Activated T-cell treated with anti-CD3 and anti-CD28 coated beads for 1 hour (primary cell): ENCODE measurements around the gene ARMH4.

Source experiments
- DNase-seq: peaks from one replicate; pipeline ENCODE4 v3.0.0-alpha.2; 2020; ENCODE audit warnings: low read depth

The ARMH4 gene, protein sequence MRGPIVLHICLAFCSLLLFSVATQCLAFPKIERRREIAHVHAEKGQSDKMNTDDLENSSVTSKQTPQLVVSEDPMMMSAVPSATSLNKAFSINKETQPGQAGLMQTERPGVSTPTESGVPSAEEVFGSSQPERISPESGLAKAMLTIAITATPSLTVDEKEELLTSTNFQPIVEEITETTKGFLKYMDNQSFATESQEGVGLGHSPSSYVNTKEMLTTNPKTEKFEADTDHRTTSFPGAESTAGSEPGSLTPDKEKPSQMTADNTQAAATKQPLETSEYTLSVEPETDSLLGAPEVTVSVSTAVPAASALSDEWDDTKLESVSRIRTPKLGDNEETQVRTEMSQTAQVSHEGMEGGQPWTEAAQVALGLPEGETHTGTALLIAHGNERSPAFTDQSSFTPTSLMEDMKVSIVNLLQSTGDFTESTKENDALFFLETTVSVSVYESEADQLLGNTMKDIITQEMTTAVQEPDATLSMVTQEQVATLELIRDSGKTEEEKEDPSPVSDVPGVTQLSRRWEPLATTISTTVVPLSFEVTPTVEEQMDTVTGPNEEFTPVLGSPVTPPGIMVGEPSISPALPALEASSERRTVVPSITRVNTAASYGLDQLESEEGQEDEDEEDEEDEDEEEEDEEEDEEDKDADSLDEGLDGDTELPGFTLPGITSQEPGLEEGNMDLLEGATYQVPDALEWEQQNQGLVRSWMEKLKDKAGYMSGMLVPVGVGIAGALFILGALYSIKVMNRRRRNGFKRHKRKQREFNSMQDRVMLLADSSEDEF

DNA sequence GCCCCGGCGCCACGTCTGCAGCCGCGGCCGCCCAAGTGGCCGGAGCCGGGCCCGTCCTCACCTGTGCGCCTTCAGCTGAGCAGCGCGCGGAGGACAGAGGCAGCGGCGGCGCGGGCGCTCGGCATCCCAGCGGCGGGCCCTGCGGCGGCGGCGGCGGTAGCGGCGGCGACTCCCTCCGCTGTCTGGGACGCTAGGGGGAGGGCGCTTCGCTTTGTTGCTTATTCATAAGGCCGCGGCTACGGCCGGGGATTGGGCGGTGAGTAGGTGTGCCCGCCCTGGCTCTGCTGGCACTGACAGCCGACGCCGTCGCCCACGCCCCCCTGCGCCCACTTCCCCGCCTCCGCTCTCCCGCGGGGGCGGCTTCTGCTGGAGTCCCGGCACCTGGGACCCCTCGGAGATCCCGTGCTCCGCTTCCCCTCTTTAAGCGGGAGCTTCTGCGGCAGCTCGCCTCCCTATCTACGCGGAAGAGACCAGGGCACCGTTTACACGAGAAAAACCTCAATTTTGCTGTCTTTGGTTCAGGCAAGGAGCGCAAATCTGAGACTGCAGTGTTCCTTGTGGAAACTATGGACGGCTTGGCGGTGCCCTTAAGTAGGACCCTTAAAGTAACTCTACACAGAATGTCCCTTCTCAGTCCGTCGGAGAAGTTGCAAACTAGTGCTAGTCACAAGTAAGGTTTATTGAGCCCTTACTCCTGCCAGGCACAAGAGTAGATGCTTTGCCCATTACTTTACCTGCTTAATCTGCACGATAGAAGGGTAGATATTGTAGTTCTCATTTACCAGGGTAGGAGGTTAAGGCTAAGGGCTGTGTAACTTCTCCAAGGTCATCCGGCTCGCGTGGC is at the start of gene ARMH4:
TSS of gene ARMH4 (minus strand) at position 200 of the 844 bp plus-strand sequence. CDS start 12,855 bp downstream, outside the sequence.
- DNase-seq = peak; percentile 49

DNA sequence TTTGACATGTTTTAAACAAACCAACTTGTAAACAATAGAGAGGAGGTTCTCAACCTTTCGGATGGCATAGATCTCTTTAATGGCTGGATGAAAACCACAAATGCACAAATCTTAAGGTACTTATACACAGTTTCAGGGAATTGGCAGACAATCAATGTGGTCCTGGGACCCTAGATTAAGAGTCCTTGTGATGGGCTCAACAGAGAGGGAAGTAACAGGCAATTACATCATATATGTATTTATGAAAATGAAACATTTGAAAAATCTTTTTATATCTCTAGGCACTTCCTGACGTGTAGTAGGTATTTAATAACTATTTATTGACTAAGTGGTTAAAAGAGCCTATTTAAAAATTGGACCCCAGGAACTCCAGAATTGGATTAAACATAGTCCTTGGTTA is 48.8 kb upstream of the ARMH4 start:
- DNase-seq = no peak

DNA sequence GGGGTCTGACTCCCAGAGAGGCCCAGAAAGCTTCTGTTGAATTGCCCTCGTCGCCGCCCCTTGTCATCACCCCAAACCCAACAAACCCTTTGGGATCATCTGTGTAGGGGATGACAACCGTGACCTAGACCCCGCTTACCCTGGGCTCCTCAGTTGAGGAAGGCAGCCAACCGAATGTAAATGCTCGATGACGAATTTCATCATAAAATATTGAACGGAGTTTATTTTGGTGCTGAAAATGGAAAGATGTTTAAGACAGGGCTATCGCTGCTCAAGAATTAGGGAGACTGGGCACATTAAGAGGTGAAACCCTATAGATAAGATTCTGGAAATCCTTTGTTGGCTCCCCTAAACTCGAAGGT is 48.4 kb upstream of the ARMH4 start:
- no peak for DNase-seq

DNA sequence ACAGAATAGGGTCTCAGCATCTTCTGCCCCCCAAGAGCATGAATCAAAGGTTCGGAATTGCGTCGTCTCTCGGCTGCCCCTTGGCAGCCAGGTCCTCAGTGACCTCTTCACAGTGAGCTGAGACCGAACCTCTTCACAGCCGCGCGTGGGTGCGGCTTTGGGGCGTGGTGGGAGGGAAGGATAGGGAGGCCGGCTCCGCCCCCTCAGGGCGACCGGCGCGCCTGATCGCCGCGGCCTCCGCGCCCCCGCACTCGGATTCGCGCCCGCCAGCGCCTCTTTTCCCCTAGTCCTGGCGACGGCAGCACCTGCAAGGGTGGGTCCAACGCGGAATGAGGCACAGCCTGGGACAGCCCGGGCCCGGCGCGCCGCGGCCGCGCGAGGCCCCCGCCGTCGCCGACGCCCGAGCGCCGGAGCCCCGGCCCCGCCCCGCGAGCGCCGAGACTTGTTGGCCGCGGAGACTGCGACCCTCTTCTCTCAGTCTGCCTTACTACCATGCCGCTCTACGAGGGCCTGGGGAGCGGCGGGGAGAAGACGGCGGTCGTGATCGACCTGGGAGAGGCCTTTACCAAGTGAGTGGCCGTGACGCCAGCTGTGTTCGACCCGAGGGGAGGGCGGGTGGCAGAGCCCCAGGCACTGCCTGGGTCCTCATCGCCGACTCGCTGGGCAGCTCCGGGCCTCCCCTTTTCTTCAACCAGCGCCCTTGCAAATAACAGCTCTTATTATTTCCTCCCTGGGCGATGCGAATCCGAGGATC is 47.9 kb upstream of the ARMH4 start, which contains the start of gene ACTR10:
TSS of gene ACTR10 (plus strand) at position 424 of the 754 bp plus-strand sequence. CDS start at position 493, 69 bp downstream.
- peak; percentile 79 for DNase-seq

DNA sequence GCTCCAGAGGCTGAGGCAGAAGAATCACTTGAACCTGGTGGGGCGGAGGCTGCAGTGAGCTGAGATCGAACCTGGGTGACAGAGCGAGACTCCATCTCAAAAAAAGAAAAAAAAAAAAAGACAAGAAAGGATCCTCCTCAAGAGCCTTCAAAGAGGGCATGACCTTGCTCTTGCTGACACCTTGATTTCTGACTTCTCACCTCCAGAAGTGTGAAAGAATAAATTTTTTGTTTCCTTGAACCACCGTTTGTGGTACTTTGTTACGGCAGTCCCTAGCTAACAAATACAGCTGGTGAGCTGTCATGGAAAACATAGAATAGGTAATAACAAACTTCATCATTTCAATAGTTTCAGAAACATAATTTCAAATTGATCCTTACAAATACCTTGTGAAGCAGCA is 46.1 kb upstream of the ARMH4 start:
- no peak for DNase-seq

DNA sequence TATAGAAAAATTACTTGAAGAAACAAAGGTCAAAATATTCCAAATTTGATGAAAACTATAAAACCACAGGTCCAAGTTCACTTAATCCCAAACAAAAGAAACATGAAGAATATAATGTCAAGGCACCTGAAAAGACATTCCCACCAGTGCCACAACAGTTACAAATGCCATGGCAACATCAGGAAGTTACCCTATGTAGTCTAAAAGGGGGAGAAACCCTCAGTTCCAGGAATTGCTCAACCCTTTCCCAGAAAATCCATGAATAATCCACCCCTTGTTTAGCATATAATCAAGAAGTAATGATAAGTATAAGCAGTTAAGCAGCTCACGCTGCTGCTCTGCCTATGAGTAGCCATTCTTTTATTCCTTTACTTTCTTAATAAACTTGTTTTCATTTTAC is 44.2 kb upstream of the ARMH4 start:
- no peak for DNase-seq

DNA sequence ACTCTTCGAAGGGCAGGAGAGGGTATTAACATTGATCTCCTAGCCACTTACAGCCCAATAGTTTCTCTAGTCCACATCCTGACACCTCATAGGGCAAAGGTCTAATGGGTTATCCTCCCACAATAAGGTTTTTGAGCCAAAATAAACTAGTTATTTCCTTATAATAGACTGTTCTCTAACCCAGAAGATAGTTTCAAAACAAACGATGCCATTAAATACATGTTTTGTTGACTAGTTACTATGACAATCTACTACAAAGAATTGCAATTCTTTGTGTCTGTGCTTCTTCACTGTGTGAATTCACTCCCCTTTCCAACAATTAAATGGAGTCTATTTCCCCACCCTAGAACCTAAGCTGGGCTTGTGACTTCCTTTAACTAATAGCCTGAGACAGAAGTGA is 41.5 kb upstream of the ARMH4 start:
- DNase-seq = no peak

DNA sequence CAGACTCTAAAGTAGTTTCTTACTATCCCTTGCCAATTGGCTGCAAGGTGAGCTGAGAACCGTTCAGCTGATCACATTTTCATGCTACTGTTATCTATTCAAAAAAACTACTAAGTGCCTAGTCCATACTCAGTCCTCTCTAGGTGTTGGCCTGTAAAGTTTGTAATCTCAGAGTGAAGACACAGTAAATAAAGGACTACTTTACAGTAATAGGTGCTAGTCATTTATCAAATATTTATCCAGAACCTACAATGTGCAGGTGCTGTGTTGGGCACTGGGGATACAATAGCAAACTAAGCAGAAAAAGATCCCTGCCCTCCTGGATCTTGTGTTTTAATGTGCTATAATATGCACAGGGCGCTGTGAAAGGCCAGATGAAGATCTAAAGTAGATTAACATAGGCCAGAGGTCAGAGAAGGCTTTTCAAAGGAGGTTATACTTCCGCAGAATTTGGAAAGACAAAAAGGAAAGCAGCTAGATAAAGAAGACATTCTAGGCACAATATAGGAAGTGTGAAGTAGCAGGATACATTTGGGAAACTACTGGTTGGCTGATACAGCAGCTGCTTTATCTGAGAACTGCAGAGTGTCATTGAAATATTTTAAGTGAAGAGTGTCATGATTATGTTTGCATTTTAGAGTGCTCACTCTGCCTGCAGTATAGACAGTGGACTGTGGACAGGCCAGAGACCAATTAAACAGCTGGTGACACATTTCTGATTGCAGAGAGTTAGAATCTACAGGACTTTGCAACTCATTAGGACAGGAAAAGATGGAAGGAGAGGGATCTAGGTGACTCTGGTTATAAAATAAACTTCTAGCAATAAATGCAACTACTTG is 40.0 kb upstream of the ARMH4 start:
- DNase-seq = no peak

DNA sequence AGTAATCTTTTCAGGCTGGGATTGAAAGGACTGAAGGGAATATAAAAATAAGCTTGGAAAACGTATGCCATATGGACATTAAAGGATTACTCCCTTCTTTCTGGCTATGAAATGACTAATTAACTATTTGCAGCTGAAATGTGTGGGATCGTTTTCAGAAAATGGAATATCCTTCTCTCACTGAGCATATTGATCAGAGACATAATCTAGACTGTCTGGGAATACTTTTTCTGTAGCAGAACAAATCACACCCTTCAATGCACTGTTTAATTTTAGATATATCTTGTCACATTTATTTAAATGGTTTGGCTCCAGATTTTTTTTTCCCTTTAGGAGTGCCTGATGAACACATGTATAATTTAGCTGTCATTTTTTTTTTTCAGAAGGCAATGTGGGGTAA is 37.2 kb upstream of the ARMH4 start:
- DNase-seq = no peak

DNA sequence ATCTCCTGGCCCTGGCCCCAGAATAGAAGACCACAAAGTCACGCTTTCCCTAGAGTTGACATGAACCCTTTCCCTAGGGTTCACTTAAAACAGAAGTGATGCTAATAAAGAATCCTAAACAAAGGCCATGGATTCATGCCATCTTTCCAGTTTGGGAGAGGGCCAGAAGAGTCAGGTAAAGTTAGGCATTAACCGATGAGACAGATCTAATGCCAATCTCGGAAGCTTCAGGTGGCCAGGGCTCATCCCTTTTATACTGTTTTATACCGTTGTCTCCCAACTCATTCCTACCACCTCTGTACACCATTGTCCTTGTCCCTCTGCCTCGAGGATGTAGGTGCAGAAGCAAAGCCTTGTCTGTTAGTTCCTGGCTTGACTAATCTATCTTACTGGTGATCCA is 25.1 kb upstream of the ARMH4 start:
- no peak for DNase-seq

DNA sequence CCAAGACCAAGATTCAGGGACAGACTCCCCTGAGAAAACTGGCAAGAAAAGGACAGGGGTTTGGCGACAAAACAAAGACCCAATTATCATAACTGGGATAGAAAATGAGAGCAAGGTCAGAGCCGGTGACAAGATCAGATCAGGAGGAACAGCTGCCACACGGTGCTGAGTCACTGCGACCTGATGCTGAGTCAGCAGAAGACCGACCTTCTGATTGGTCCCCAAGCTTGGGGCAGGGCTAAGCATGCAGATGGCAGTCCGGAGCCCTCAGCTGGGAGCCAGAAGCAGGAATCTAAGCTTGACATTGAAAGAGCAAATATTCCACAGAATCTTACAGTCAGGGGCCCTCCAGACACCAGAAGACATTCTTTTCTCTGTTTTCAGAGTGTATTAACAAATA is 19.1 kb upstream of the ARMH4 start:
- DNase-seq = peak; percentile 9

DNA sequence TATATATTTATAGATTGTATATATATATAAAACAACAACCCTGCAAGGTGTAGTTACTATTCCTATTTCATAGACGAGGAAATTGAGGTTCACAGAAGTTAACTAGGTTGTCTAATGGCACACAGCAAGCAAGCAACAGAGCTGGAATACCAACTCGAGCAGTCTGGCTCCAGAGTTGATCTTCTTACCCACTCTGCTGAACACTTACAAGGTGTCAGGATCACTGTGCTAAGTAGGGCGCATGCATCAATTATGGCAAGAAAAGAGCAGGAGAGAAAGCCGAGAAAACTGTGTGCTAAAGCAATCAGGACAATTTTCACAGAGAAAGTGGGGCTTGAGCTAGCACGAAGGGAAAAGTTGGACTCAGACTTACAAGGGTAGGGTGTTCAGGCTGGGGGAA is 15.9 kb upstream of the ARMH4 start:
- DNase-seq = no peak

DNA sequence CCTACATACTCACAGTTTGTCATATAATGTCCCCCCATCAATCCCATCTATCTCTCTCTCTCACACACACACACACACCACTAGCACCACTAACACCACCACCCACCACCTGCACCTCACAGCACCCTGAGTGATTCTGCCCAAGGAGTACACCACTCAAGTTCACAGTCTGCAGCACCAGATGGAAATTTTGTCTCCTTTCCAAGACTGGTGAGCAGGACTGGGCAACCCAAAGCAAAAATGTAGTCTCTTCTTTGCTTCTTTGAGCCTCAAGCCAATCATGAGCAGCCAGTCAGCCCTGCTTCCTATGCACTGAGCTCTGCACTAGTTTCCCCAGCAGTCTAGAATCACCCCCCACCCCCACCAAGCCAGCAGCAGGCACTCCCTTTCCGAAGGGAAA is 15.0 kb upstream of the ARMH4 start:
- no peak for DNase-seq

DNA sequence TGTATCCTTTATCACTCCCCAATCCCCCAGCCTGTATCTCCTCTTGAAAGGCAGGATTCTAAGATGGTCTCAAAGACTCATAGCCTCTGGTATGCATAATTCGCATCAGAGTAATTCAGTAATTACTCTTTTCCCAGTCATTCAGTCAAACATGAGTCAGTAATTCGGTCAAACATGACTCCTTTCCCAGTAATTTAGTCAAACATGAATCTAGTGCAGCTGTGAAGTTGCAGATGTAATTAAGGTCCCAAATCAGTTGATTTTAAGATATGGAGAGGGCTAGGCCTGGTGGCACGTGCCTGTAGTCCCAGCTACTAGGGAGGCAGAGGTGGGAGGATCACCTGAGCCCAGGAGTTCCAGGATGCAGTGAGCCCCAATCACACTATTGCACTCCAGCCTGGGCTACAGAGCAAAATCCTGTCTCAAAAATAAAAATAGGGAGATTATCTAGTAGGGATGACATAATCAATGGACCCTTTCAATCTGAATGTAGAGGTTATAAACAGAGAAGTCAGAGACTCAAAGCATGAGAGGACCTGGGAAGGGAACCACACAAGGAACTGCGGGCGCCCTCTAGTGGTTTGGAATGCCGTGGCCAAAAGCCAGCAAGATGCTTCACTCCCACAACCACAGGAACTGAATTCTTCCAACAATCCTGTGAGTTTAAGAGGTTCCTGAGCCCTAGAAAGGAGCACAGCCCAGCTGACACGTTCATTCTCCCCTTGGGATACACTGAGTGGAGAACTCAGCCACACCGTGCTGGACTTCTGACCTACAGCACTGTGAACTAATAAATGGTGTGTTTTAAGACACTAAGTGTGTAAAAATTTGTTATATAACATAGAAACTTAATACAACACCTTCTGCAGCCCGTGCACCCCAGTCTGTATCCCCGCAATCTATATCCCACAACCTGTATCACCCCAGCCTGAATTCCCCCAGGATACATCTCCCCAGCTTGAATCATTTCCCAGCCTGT is 14.3 kb upstream of the ARMH4 start:
- DNase-seq = peak; percentile 71

DNA sequence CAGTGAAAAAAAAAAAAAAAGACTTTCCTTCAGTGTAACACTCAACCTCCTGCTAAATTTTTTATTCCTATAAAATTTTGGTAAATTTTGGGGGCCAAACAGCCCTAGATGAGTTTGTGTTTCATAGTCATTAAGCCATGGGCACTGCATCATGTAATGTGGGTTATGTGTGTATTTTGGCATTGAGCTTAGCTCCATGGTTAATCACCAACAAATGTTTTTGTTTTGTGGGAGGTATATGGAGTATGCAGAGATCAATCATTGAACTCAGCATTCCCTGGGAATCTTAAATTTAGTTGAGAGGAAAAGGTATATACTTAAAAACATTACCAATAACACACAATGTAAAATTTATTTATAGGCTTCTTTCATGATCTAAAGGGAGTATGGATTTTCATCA is 8.5 kb upstream of the ARMH4 start:
- no peak for DNase-seq

DNA sequence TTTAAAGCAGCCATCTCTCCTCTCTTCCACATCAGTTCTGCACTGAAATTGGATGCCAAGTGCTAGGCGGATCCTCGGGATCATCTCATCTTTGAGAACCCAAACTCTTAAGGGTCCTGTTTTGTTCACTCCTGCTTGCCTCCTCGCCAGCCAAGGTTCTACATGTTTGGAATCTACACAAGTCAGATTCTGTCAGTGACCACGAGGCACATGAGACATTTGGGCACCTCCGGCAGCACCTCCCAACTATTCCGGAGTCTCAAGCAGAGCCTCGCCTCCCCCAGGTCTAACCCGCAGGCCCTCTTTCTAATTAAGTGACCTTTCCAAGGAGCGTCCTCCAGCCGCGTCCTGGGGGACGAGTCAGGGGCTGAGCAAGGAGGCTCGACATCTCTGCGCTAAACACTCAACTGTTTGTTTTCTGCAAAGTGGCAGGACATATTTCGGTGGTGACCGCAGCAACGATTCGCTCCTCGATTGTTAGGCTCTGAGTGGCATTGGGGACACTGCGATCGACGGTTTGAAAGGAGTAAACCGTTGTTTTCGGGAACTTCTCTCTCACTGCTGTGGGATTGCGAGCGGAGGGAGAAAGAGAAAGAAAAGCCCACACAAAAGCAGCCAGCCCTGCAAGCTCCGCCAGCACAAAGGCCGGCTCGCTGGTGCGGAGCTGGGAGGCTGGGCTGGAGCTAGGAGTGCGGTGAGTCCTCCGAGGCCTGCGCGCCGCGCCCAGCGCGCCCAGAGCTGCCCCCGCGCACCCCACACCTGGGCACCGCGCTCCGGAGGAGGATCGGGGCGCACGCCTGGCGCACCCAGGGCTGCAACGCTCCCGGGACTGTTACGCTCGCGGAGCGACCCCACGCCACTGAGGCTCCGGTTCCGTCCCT is 640 bp downstream of the ARMH4 start:
- no peak for DNase-seq

DNA sequence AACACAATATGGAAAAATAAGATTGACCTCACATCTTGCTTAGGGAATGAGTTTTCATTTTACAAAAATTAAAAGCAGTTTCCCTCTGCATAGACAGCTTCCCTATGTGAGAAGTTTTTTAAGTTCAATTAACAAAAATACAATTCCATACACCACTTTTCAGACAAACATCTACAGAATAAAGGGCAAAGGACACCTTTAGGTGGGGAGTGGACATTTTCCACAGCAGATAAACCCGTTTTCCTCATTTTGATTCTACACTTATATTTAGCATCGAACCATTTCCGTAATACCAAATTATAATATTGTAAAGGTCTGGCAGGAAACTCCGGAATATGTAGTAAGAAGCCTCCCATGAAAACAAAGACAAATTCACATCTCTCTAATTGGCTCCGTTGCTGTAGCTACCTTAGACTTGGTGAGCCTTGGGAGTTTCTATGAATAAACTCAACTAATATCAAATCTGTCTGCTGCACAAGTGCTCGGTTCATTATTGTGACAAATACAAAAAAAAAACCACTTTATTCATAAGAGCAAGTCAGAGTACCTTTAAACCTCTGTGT is 1.7 kb downstream of the ARMH4 start:
- no peak for DNase-seq

DNA sequence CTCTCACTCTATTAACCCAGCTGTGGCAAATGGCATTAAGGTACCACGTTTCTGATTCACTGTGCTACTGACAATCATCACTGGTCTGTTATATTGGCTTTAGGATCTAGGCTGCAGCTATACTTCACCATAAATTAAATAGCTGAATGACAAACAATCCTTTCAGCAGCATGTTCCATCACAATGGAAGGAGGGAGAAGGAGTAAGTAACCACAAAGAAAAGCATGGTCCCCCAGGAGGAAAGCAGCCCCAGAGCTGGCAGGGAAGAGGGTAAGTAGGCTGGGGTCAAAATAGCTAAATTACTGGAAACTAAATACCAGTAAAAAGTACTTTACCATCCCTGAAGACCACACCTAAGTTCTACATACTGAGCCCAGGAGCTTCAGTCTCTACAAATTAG is 2.8 kb downstream of the ARMH4 start:
- no peak for DNase-seq
